Kidney epithelial cell (primary cell): ENCODE results near the gene GTF2A1L. TPM values are rescaled to one million over a fixed set of nuclear protein-coding genes. Genes with fewer than 3 reads are reported as not detected.

Experiments used
- DNase-seq: peaks from one replicate; pipeline ENCODE4 v3.0.0-alpha.2; 2010; ENCODE audit warnings: low read depth
- H3K27me3 ChIP-seq: 2 replicates; pipeline ENCODE4 v1.6.0; 2011; ENCODE audit warnings: low read length; ENCODE audit not compliant: control insufficient read depth, insufficient read depth
- H3K36me3 ChIP-seq: 2 replicates; pipeline ENCODE4 v1.5.1; 2011; ENCODE audit warnings: low read length; ENCODE audit not compliant: control insufficient read depth, insufficient read depth
- H3K4me3 ChIP-seq: 2 replicates; pipeline ENCODE4 v1.5.1; 2011; ENCODE audit warnings: low read depth, mild to moderate bottlenecking, control low read depth, low read length
- CTCF ChIP-seq: IDR thresholded peaks from 2 replicates; pipeline ENCODE4 v1.5.1; 2011; ENCODE audit warnings: mild to moderate bottlenecking, moderate library complexity, low read length, control low read depth, inconsistent platforms; ENCODE audit not compliant: insufficient read depth, poor library complexity, severe bottlenecking
- total RNA-seq: library from RNA; depleted of rRNA; stranded (reverse); fragments of >200 nt; gene quantifications from 2 replicates; pipeline ENCODE4 v1.2.3, GENCODE V29; 2015

The GTF2A1L gene
- total RNA-seq, 1 donor from 2014 or later, result 0.67 TPM

DNA sequence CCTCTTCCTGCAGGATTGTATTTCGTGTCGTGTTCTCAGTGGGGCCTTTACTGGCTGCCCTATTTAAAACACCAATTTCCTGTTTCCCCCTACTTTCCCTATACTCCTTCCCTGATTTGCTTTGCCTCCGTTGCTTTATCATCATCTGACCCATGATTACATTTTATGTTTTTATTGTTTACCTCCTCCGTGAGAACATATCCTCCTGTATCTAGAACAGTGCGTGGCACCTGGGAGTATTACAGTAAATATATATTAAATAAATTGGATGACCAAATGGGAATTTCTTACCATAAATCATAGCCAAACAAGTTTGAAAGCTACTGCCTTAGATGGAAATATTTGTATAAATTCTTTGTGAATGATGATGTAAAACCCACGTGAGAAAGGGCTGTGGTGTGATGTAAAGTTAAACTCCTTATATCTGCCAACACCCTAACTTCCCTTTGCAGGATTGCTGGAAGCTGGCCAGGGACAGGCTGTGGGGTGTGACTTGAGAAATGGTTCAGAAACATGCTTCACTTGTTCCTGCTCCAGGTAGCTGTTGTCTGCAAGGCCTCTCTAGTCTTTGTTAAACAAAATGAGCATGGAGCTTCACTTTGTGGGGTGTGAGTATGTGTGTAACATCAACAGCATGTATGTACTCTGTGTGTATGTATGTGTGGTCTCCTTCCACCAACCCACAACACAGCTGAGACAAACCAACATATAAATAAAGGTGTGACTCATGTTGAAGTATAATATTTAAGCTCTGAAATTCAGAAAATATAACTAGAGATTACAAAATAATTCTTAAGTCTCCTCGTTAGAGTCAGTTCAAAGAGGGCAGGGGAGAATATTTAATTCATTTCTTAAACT, 97.6 kb downstream of the GTF2A1L start:
- peak; percentile 29 for DNase-seq
- Histone ChIP-seq H3K36me3 (no peaks in the 10 kb centered on the region), H3K27me3 (no peaks in the 10 kb centered on the region), H3K4me3 (no peak overlapping the region)
- no peak for TF ChIP-seq CTCF

GRCh38 chr2:48715956-48716355, 98.3 kb downstream of the GTF2A1L start:
- no peak for TF ChIP-seq CTCF
- Histone ChIP-seq H3K27me3 (no peaks in the 10 kb centered on the region), H3K4me3 (no peak overlapping the region), H3K36me3 (no peaks in the 10 kb centered on the region)
- DNase-seq, result no peak

- H3K36me3 ChIP-seq, result no peaks in the 10 kb centered on the region
- no peak for DNase-seq
- H3K27me3 ChIP-seq, result no peaks in the 10 kb centered on the region
- no peak overlapping the region for H3K4me3 ChIP-seq
- TF ChIP-seq CTCF, result no peak
Measured at GRCh38 chr2:48717846-48718245, 100.2 kb downstream of the GTF2A1L start.

GRCh38 chr2:48719480-48720177, 102.0 kb downstream of the GTF2A1L start:
- no peak for DNase-seq
- TF ChIP-seq CTCF, result no peak

DNA sequence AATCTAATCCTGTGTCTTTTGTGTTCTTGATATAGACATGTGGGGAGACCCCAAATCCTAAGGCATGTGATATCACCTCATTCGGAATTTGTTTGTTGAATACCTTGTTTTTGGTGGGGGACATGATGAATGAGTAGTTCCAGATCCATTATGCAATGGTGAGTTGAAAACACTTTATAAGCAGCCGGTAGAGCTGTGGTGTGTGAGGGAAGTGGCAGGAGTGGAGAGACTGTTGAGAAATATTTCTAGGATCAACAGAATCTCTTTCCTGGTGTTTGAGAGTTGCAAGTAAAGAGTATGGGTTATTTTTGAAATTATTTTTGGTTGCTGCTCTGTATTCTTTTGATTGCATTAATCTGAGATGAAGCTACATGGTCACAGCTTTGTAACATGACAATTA, 103.5 kb downstream of the GTF2A1L start:
- no peak for DNase-seq
- H3K27me3 ChIP-seq, result no peaks in the 10 kb centered on the region
- no peaks in the 10 kb centered on the region for H3K36me3 ChIP-seq
- no peak for TF ChIP-seq CTCF
- H3K4me3 ChIP-seq, result no peak overlapping the region

More at GRCh38 chr2:48719480-48720177, 102.0 kb downstream of the GTF2A1L start:
- Histone ChIP-seq H3K36me3 (no peaks in the 10 kb centered on the region), H3K27me3 (no peaks in the 10 kb centered on the region), H3K4me3 (no peak overlapping the region)

DNA sequence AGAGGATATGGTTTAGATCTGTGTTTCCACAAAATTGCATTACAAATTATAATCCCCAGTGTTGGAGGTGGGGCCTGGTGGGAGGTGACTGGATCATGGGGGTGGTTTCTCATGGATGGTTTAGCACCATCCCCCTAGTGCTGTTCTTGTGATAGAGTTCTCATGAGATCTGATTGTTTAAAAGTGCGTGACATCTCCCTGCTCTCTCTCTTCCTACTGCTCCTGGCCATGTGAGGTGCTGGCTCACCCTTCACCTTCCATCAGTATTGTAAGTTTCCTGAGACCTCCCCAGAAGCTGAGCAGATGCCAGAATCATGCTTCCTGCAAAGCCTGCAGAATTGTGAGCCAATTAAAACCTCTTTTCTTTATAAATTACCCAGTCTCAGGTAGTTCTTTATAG, 104.7 kb downstream of the GTF2A1L start:
- Histone ChIP-seq H3K27me3 (no peaks in the 10 kb centered on the region), H3K36me3 (no peaks in the 10 kb centered on the region), H3K4me3 (no peak overlapping the region)
- DNase-seq, result no peak
- TF ChIP-seq CTCF, result no peak
